Fibroblast of villous mesenchyme (primary cell): Measurements from ENCODE around the gene CYP26A1. TPM values are rescaled to one million over a fixed set of nuclear protein-coding genes. Genes with fewer than 3 reads are reported as not detected.
A peak's percentile ranks its signal among the peaks of the same experiment; 100 is the strongest.

ENCODE experiments used
- DNase-seq: peaks from one replicate; pipeline ENCODE4 v3.0.0-alpha.2; 2010; ENCODE audit warnings: low read depth
- H3K4me3 ChIP-seq: 2 replicates; pipeline ENCODE4 v1.5.1; 2011; ENCODE audit warnings: low read depth, mild to moderate bottlenecking, low read length
- total RNA-seq: library from RNA; depleted of rRNA; stranded (reverse); fragments of >200 nt; gene quantifications from 2 replicates; pipeline ENCODE4 v1.2.3, GENCODE V29; 2012
- TF ChIP-seq, protein P1 (sequence below): IDR thresholded peaks from 2 replicates; pipeline ENCODE4 v1.5.1; 2012; ENCODE audit warnings: low read depth, mild to moderate bottlenecking, low read length; ENCODE audit not compliant: insufficient read depth

The CYP26A1 gene
- total RNA-seq, 1 donor = not detected

DNA sequence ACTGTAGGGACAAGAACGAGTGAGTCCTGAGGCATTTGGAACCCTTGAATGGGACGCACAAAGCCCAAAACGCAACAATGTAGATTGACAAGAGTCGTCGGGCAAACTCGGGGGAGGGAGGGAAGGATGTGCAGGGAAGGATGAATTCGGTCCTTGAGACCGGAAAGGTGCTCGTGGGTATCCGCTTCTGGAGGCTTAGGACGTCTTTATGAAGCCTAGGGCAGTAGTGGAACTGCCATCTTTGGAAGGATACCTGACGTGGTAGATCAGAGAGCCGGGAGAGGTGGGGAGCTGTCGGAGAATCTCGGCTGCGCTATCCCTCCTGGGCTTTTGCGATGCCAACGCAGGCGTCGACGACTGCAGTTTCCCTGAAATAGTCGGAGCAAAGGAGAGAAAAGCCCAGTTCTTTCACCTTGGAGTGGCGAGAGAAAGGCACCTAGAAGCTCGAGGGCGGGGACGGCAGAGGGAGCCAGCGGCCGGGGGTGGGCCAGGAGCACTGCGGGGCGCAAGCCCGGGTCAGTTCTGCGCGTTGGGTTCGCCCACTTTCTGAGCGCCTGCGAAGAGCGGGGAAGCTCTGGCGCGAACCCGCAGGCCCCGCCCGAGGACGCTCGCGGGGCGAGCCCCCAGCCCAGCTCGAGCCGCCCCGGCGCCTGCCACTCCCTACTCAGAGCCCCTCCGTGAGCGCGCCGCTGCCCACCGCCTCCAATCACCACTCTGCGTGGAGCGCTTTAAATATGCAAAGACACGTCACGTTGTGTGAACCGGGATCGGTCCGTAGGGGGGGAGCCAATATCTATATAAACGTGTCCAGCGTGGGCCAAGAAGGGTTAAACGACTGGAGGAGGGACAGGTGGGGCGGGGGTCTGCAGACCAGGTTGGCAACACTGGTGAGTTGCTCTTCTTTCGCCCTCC, 13.5 kb upstream of the CYP26A1 start, which contains the start of gene CYP26C1:
Gene CYP26C1 (plus strand): TSS at position 824 of the 912 bp plus-strand sequence. CDS start 466 bp downstream, outside the sequence.
- peak within 1 kb of the TSS; percentile 5 for H3K4me3 ChIP-seq
- no peak for DNase-seq
- TF ChIP-seq, protein P1, sequence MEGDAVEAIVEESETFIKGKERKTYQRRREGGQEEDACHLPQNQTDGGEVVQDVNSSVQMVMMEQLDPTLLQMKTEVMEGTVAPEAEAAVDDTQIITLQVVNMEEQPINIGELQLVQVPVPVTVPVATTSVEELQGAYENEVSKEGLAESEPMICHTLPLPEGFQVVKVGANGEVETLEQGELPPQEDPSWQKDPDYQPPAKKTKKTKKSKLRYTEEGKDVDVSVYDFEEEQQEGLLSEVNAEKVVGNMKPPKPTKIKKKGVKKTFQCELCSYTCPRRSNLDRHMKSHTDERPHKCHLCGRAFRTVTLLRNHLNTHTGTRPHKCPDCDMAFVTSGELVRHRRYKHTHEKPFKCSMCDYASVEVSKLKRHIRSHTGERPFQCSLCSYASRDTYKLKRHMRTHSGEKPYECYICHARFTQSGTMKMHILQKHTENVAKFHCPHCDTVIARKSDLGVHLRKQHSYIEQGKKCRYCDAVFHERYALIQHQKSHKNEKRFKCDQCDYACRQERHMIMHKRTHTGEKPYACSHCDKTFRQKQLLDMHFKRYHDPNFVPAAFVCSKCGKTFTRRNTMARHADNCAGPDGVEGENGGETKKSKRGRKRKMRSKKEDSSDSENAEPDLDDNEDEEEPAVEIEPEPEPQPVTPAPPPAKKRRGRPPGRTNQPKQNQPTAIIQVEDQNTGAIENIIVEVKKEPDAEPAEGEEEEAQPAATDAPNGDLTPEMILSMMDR = no peak

DNA sequence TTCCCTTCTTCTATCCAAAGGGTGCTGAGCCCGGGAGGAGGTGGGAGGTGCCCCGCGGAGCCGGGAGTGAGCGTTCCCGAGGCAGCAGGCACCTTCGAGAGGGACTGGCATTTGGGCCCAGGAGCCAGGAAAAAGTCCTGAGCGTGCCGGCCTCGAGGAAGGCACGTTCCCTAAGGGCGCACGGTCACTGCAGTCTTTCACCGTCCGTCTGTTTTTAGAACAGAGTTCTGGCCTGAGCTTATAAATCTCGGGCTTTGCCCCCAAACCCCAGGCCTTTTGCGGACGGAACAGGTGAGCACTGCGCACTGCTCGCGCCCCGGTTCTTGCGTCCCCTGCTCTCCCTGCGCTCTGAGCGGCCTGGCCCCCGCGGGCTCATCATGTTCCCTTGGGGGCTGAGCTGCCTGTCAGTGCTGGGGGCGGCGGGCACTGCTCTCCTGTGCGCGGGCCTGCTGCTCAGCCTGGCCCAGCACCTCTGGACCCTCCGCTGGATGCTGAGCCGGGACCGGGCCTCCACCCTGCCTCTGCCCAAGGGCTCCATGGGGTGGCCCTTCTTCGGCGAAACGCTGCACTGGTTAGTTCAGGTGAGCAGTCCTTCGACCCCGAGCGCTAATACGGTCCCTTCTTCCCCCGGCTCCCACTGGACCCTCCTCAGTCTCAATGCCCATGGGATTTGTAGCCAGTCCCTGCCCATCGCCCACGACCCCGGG, 12.7 kb upstream of the CYP26A1 start:
- H3K4me3 ChIP-seq = no peak overlapping the region
- TF ChIP-seq, protein P1 = no peak
- no peak for DNase-seq

DNA sequence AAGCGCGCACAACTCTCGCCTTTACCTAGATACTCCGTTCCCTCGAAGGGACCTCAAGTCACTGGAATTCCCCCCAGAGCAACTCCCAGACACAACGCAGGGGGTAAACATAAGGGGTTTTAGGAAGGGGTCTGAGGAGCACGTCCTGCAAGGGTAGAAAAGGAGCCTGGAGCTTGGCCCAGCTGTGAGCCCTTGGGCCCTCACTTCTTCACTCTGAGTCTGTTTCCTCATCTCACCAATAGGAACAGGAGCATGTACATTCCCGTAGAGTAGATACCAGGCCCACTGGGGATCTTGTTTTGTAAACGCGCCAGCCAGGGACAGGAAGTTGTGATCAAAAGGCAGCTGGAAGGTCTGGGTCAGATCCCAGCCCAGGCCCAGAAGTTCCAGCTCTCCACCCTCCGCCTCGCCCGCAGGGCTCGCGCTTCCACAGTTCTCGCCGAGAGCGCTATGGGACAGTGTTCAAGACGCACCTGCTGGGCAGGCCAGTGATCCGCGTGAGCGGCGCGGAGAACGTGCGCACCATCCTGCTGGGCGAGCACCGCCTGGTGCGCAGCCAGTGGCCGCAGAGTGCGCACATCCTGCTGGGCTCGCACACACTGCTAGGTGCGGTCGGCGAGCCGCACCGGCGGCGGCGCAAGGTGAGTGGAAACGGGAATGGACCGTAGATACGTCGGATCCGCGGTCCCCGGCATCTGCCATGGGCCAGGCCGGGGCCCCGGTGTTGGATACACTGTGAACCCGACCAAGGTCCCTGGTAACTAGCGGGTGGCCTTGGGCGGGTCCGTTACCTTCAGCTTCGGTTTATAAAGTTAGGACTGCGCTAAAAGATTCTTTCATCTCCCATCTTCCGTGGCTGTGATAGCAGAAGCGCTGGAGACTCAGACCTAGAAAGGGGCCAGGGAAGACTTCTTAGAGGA, 11.8 kb upstream of the CYP26A1 start:
- H3K4me3 ChIP-seq = peak overlapping the region; percentile 45
- no peak for DNase-seq
- TF ChIP-seq, protein P1 = no peak

DNA sequence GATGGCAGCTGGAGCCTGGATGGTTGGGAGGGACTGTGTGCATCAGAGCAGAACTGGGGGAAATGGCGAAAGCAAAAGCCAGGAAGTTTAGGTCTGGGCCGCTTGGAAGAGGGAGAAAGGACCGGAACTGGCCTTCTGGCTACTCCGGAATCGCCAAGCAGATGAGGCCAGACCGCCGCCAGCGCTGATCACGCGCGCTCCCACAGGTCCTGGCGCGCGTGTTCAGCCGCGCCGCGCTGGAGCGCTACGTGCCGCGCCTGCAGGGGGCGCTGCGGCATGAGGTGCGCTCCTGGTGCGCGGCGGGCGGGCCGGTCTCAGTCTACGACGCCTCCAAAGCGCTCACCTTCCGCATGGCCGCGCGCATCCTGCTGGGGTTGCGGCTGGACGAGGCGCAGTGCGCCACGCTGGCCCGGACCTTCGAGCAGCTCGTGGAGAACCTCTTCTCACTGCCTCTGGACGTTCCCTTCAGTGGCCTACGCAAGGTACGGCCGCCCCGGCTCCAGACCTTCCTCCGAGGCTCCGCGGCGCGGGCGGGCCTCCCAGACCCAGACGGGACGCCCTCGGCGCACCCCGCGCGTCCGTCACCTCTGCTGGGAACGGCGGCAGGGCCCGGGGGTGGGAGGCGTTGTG, 11.1 kb upstream of the CYP26A1 start:
- TF ChIP-seq, protein P1 = peak; percentile 53
- peak overlapping the region; percentile 45 for H3K4me3 ChIP-seq
- no peak for DNase-seq

DNA sequence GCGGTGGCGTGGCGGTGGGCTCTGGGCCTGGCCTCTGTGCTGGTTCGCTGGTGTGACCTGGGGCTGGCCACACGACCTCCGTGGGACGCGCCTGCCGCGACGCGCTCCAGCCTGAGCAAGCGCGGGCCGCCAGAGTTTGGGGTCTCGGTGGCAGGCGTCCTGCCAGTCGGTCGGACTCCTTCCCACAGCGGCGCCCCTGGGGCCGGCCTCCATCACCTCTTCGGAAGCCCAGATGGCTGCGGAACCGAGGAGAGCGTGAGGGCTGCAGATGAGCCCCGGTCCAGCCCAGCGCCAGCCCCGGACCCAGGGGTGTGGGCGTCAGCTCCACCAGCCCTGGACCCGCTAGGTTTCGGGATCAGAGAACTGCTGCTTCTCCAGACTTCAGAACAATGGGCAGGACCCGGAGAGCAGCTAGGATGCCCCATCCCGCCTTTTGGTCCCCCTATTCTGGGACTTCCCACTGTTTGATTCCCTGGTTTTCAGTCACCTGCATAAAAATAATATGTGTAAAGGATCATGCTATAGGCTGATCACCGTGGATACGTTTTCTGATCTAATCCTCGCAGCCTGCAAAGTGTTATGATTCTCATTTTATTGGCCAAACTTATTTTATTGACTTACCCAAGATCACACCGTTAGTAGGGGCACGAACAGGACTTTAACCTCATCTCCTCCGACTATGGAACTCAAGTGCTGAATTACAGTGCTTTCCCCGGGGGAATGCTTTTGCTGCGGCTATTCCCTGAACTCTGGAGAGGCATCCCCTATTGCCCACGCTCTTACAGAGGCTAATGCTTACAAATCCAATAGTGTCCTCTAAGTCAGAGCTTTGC, 10.3 kb upstream of the CYP26A1 start:
- TF ChIP-seq, protein P1 = no peak
- DNase-seq = no peak
- H3K4me3 ChIP-seq = no peak overlapping the region
